ENCODE data around the gene MAN1A1.

Gene MAN1A1

GRCh38 chr6:119163006-119163405 lies 186.6 kb downstream of the MAN1A1 start (continued):
- TF ChIP-seq ZBTB44 (tag by site-specific recombination; IDR thresholded peaks at IDR 0.05) = no peak
- TF ChIP-seq ZNF580 (tag by site-specific recombination; IDR thresholded peaks at IDR 0.05) = no peak
- TF ChIP-seq PRDM4 (tag by site-specific recombination; IDR thresholded peaks at IDR 0.05) = no peak
- no peak for TF ChIP-seq ZSCAN18 (tag by site-specific recombination; IDR thresholded peaks at IDR 0.05)
- no peak for TF ChIP-seq ZNF184 (tag by site-specific recombination; IDR thresholded peaks at IDR 0.05)
- TF ChIP-seq ZNF704 (tag by site-specific recombination; IDR thresholded peaks at IDR 0.05) = no peak
- no peak for TF ChIP-seq ZNF138 (tag by site-specific recombination; IDR thresholded peaks at IDR 0.05; ENCODE audit: borderline replicate concordance)

- CTCF ChIA-PET = interaction anchor here (1.1 to 2.5 kb wide), 2 partner anchors 12 to 14 kb away, joined by 3 to 16 read pairs; no protein-coding TSS in a partner anchor
- no peak for TF ChIP-seq ZIC2 (tag by site-specific recombination; IDR thresholded peaks at IDR 0.05)
These were observed 187.3 kb downstream of the MAN1A1 start for GRCh38 chr6:119162134-119162775.

GRCh38 chr6:119161438-119161837 lies 188.1 kb downstream of the MAN1A1 start:
- H3K36me3 ChIP-seq (ENCODE audit: control insufficient read depth in 2 of 2, insufficient read depth in 1 of 2, low read length in 2 of 2) = no peaks in the 10 kb centered on the region
- no peaks in the 10 kb centered on the region for H3K4me1 ChIP-seq (ENCODE audit: control insufficient read depth, insufficient read depth, low read length)
- ChIA-PET CTCF (interaction anchor here (1.1 to 2.5 kb wide), 3 partner anchors 12 to 340 kb away, joined by 3 to 16 read pairs (median 3); no protein-coding TSS in a partner anchor), POLR2A (no interaction called here)
- H3K9me3 ChIP-seq (ENCODE audit: control insufficient read depth, insufficient read depth, low read depth, low read length) = no peaks in the 10 kb centered on the region
- H3K4me3 ChIP-seq (ENCODE audit: low read depth, low read length) = no peak overlapping the region
- TF ChIP-seq BCL6B (tag by site-specific recombination; IDR thresholded peaks at IDR 0.05) (0 out of 2 replicates have a peak, but pooled peaks have one; percentile 25), ZNF184 (tag by site-specific recombination; IDR thresholded peaks at IDR 0.05) (no peak)
- H3K27ac ChIP-seq (ENCODE audit: extremely low read depth, low read depth, low read length) = no peak overlapping the region

More at GRCh38 chr6:119162134-119162775, 187.3 kb downstream of the MAN1A1 start:
- no peak overlapping the region for H3K4me3 ChIP-seq (ENCODE audit: low read depth, low read length)
- no peaks in the 10 kb centered on the region for H3K4me1 ChIP-seq (ENCODE audit: control insufficient read depth, insufficient read depth, low read length)
- POLR2A ChIA-PET = no interaction called here
- H3K27ac ChIP-seq (ENCODE audit: extremely low read depth, low read depth, low read length) = no peak overlapping the region
- no peaks in the 10 kb centered on the region for H3K36me3 ChIP-seq (ENCODE audit: control insufficient read depth in 2 of 2, insufficient read depth in 1 of 2, low read length in 2 of 2)
- no peaks in the 10 kb centered on the region for H3K9me3 ChIP-seq (ENCODE audit: control insufficient read depth, insufficient read depth, low read depth, low read length)

Measured in HEK293 (cell line).